ENCODE data around the gene SMG5. TPM values are rescaled to one million over a fixed set of nuclear protein-coding genes. Genes with fewer than 3 reads are reported as not detected.

The SMG5 gene
- total RNA-seq, 1 donor from 2014 or later, result 57.4 TPM

- H3K27me3 ChIP-seq (ENCODE audit: control insufficient read depth, insufficient read depth, low read length), result no peaks in the 10 kb centered on the region
- FAIRE-seq, result peak; percentile 52
- peaks cover 36% of the 10 kb centered on the region for H3K36me3 ChIP-seq (ENCODE audit: control insufficient read depth, insufficient read depth, low read length)
- DNase-seq (ENCODE audit: low read depth), result peak; percentile 58
- no peak for TF ChIP-seq CTCF (IDR thresholded peaks at IDR 0.05; ENCODE audit: insufficient read depth, low read length, severe bottlenecking)
- H3K4me3 ChIP-seq (ENCODE audit: low read depth, low read length), result no peak overlapping the region
Observed at GRCh38 chr1:156276966-156277381, 5.7 kb downstream of the SMG5 start.

GRCh38 chr1:156276532-156276931, 6.1 kb downstream of the SMG5 start:
- FAIRE-seq (no peak), DNase-seq (ENCODE audit: low read depth) (no peak)
- no peaks in the 10 kb centered on the region for H3K27me3 ChIP-seq (ENCODE audit: control insufficient read depth, insufficient read depth, low read length)
- no peak overlapping the region for H3K4me3 ChIP-seq (ENCODE audit: low read depth, low read length)
- H3K36me3 ChIP-seq (ENCODE audit: control insufficient read depth, insufficient read depth, low read length), result peaks cover 38% of the 10 kb centered on the region
- no peak for TF ChIP-seq CTCF (IDR thresholded peaks at IDR 0.05; ENCODE audit: insufficient read depth, low read length, severe bottlenecking)

GRCh38 chr1:156270314-156270713, 12.3 kb downstream of the SMG5 start:
- FAIRE-seq (no peak), DNase-seq (ENCODE audit: low read depth) (no peak)
- peaks cover 46% of the 10 kb centered on the region for H3K36me3 ChIP-seq (ENCODE audit: control insufficient read depth, insufficient read depth, low read length)
- no peaks in the 10 kb centered on the region for H3K27me3 ChIP-seq (ENCODE audit: control insufficient read depth, insufficient read depth, low read length)
- H3K4me3 ChIP-seq (ENCODE audit: low read depth, low read length), result no peak overlapping the region
- TF ChIP-seq CTCF (IDR thresholded peaks at IDR 0.05; ENCODE audit: insufficient read depth, low read length, severe bottlenecking), result no peak

- FAIRE-seq, result no peak
- no peak for TF ChIP-seq CTCF (IDR thresholded peaks at IDR 0.05; ENCODE audit: insufficient read depth, low read length, severe bottlenecking)
- H3K27me3 ChIP-seq (ENCODE audit: control insufficient read depth, insufficient read depth, low read length), result no peaks in the 10 kb centered on the region
- H3K36me3 ChIP-seq (ENCODE audit: control insufficient read depth, insufficient read depth, low read length), result peaks cover 40% of the 10 kb centered on the region
- no peak overlapping the region for H3K4me3 ChIP-seq (ENCODE audit: low read depth, low read length)
- no peak for DNase-seq (ENCODE audit: low read depth)
Observed at GRCh38 chr1:156268336-156268735, 14.3 kb downstream of the SMG5 start.

GRCh38 chr1:156266051-156266450, 16.6 kb downstream of the SMG5 start:
- no peak for DNase-seq (ENCODE audit: low read depth)
- no peaks in the 10 kb centered on the region for H3K27me3 ChIP-seq (ENCODE audit: control insufficient read depth, insufficient read depth, low read length)
- TF ChIP-seq CTCF (IDR thresholded peaks at IDR 0.05; ENCODE audit: insufficient read depth, low read length, severe bottlenecking), result no peak
- no peak overlapping the region for H3K4me3 ChIP-seq (ENCODE audit: low read depth, low read length)
- FAIRE-seq, result no peak
- peaks cover 31% of the 10 kb centered on the region for H3K36me3 ChIP-seq (ENCODE audit: control insufficient read depth, insufficient read depth, low read length)

- peaks cover 48% of the 10 kb centered on the region for H3K36me3 ChIP-seq (ENCODE audit: control insufficient read depth, insufficient read depth, low read length)
- no peak overlapping the region for H3K4me3 ChIP-seq (ENCODE audit: low read depth, low read length)
- FAIRE-seq (no peak), DNase-seq (ENCODE audit: low read depth) (no peak)
- no peak for TF ChIP-seq CTCF (IDR thresholded peaks at IDR 0.05; ENCODE audit: insufficient read depth, low read length, severe bottlenecking)
- no peaks in the 10 kb centered on the region for H3K27me3 ChIP-seq (ENCODE audit: control insufficient read depth, insufficient read depth, low read length)
Observed at GRCh38 chr1:156263288-156263655, 19.4 kb downstream of the SMG5 start.
